HG03575 (cell line): ENCODE measurements around the gene ABCE1.

Source experiments
- ATAC-seq: cut with Tn5 transposase; IDR thresholded peaks from one replicate; pipeline ENCODE4 v1.9.1; 2021; ENCODE audit not compliant: unreplicated experiment, insufficient number of reproducible peaks, low FRiP score; ENCODE audit errors: extremely low read depth

The ABCE1 gene

GRCh38 chr4:145168581-145169187, 70.6 kb downstream of the ABCE1 start:
- no peak for ATAC-seq

- ATAC-seq: no peak
These were observed 72.1 kb downstream of the ABCE1 start for GRCh38 chr4:145170223-145170622.

- no peak for ATAC-seq
These were observed 73.8 kb downstream of the ABCE1 start for GRCh38 chr4:145171911-145172310.

- no peak for ATAC-seq
These were observed 78.7 kb downstream of the ABCE1 start for GRCh38 chr4:145176641-145177432.

- no peak for ATAC-seq
These were observed 79.4 kb downstream of the ABCE1 start for GRCh38 chr4:145177511-145177905.

GRCh38 chr4:145177906-145178538, 79.9 kb downstream of the ABCE1 start:
- ATAC-seq: no peak

GRCh38 chr4:145178740-145179280, 80.7 kb downstream of the ABCE1 start:
- no peak for ATAC-seq
